HG02885 (cell line): ENCODE results near the gene MTFR1L.

ENCODE experiments used
- ATAC-seq: cut with Tn5 transposase; IDR thresholded peaks from one replicate; pipeline ENCODE4 v1.9.1; 2021; ENCODE audit warnings: mild to moderate bottlenecking; ENCODE audit not compliant: unreplicated experiment, poor library complexity

The MTFR1L gene

GRCh38 chr1:25787760-25788166 is 32.0 kb upstream of the MTFR1L start:
- ATAC-seq: no peak

GRCh38 chr1:25790472-25790871 is 29.3 kb upstream of the MTFR1L start:
- ATAC-seq: no peak

- no peak for ATAC-seq
Observed at GRCh38 chr1:25792115-25792514, 27.6 kb upstream of the MTFR1L start.

- no peak for ATAC-seq
Observed at GRCh38 chr1:25793585-25794170, 26.1 kb upstream of the MTFR1L start.

GRCh38 chr1:25794325-25794724 is 25.4 kb upstream of the MTFR1L start:
- ATAC-seq: no peak

GRCh38 chr1:25795211-25795610 is 24.5 kb upstream of the MTFR1L start:
- ATAC-seq: no peak

- no peak for ATAC-seq
Observed at GRCh38 chr1:25795946-25796810, 23.6 kb upstream of the MTFR1L start.

- no peak for ATAC-seq
Observed at GRCh38 chr1:25796811-25797458, 22.8 kb upstream of the MTFR1L start.

- ATAC-seq: no peak
Observed at GRCh38 chr1:25797939-25798338, 21.8 kb upstream of the MTFR1L start.

GRCh38 chr1:25798666-25799351 is 20.9 kb upstream of the MTFR1L start:
- no peak for ATAC-seq

- ATAC-seq: no peak
Observed at GRCh38 chr1:25799352-25799934, 20.3 kb upstream of the MTFR1L start.

GRCh38 chr1:25799935-25800702 is 19.6 kb upstream of the MTFR1L start, which contains the start of gene SELENON:
Gene SELENON, plus strand, starts transcription at chr1:25800193. Its CDS starts 38 bp downstream, at chr1:25800231.
- ATAC-seq: no peak

- no peak for ATAC-seq
Observed at GRCh38 chr1:25800703-25801377, 18.9 kb upstream of the MTFR1L start.

GRCh38 chr1:25802915-25803314 is 16.8 kb upstream of the MTFR1L start:
- ATAC-seq: no peak

GRCh38 chr1:25803368-25803767 is 16.4 kb upstream of the MTFR1L start:
- ATAC-seq: no peak

- ATAC-seq: no peak
Observed at GRCh38 chr1:25804244-25804963, 15.3 kb upstream of the MTFR1L start.

GRCh38 chr1:25804964-25805862 is 14.5 kb upstream of the MTFR1L start:
- no peak for ATAC-seq
